Bronchial smooth muscle cell (primary cell): ENCODE data around the gene SH2D6. TPM values are rescaled to one million over a fixed set of nuclear protein-coding genes. Genes with fewer than 3 reads are reported as not detected.

Experiments
- total RNA-seq: library from RNA; depleted of rRNA; stranded (reverse); fragments of >200 nt; gene quantifications from 2 replicates; pipeline ENCODE4 v1.2.1, GENCODE V29; 2014

Gene SH2D6
- total RNA-seq = 0.17 and 0.63 TPM in 2 replicates

GRCh38 chr2:85418132-85419008 lies at the start of gene SH2D6:
TSS of gene SH2D6 (plus strand) at chr2:85418714. CDS start at chr2:85429466, 10,752 bp downstream.

GRCh38 chr2:85409845-85410583 lies 8.5 kb upstream of the SH2D6 start, which contains the start of gene CAPG:
TSS of gene CAPG (minus strand) at chr2:85410366. CDS start at chr2:85402145, 8,221 bp downstream.

Other genes with a start within 250 kb of the SH2D6 start
- gene TGOLN2, start 90.7 kb upstream of the SH2D6 start, total RNA-seq = 50.0 and 80.5 TPM in 2 replicates
- gene RETSAT, start 64.2 kb upstream of the SH2D6 start, total RNA-seq = 60.1 and 71.5 TPM in 2 replicates
- 14.2 and 18.3 TPM in 2 replicates for gene ELMOD3, start 63.9 kb upstream of the SH2D6 start, total RNA-seq
- 353 and 490 TPM in 2 replicates for gene CAPG, start 8.3 kb upstream of the SH2D6 start, total RNA-seq
- 108 and 150 TPM in 2 replicates for gene MAT2A, start 120.5 kb downstream of the SH2D6 start, total RNA-seq
- gene GGCX, start 142.8 kb downstream of the SH2D6 start, total RNA-seq = 31.4 and 40.8 TPM in 2 replicates
- 2.5 and 4.4 TPM in 2 replicates for gene VAMP8, start 158.9 kb downstream of the SH2D6 start, total RNA-seq
- gene VAMP5, start 165.7 kb downstream of the SH2D6 start, total RNA-seq = 32.5 and 62.6 TPM in 2 replicates
- gene RNF181, start 177.0 kb downstream of the SH2D6 start, total RNA-seq = 267 and 283 TPM in 2 replicates
- gene TMEM150A, start 184.0 kb downstream of the SH2D6 start, total RNA-seq = 7.7 and 11.7 TPM in 2 replicates
- gene C2orf68, start 193.4 kb downstream of the SH2D6 start, total RNA-seq = 11.2 and 13.2 TPM in 2 replicates
- 27.6 and 31.5 TPM in 2 replicates for gene USP39, start 197.5 kb downstream of the SH2D6 start, total RNA-seq
- 0.17 TPM in 1 of 2 replicates, not detected in the other for gene SFTPB, start 249.5 kb downstream of the SH2D6 start, total RNA-seq